HepG2 (cell line): Measurements from ENCODE around the gene APOA1. TPM values are rescaled to one million over a fixed set of nuclear protein-coding genes. Genes with fewer than 3 reads are reported as not detected.
A peak's percentile ranks its signal among the peaks of the same experiment; 100 is the strongest.

Experiments
- AHR ChIP-seq: IDR thresholded peaks from 2 replicates; pipeline ENCODE4 v1.6.1; 2018; ENCODE audit warnings: missing genetic modification reagents, missing compliant biosample characterization
- AKAP8 ChIP-seq: sonication (generic); formaldehyde crosslinking; IDR thresholded peaks from 2 replicates; pipeline ENCODE4 v1.5.1; 2020; ENCODE audit warnings: mild to moderate bottlenecking, missing genetic modification reagents
- CEBPB ChIP-seq: IDR thresholded peaks from 2 replicates; pipeline ENCODE4 v1.6.1; 2011; ENCODE audit warnings: low read depth, low read length, improper control_type of control experiment, borderline replicate concordance
- GFI1 ChIP-seq: sonication (generic); formaldehyde crosslinking; IDR thresholded peaks from 2 replicates; pipeline ENCODE4 v1.5.0; 2020; ENCODE audit warnings: missing genetic modification reagents, mild to moderate bottlenecking, borderline replicate concordance
- GTF3A ChIP-seq: sonication (generic); formaldehyde crosslinking; conservative IDR thresholded peaks from 2 replicates; pipeline ENCODE4 v1.4.0; 2020; ENCODE audit warnings: mild to moderate bottlenecking, missing genetic modification reagents
- HBP1 ChIP-seq: IDR thresholded peaks from 2 replicates; pipeline ENCODE4 v1.6.1; 2016; ENCODE audit warnings: low read depth, control low read depth
- HHEX ChIP-seq: IDR thresholded peaks from 2 replicates; pipeline ENCODE4 v1.6.1; 2016; ENCODE audit warnings: control low read depth
- HOXD1 ChIP-seq: sonication (generic); formaldehyde crosslinking; IDR thresholded peaks from 2 replicates; pipeline ENCODE4 v1.5.0; 2020; ENCODE audit warnings: missing genetic modification reagents
- MED8 ChIP-seq: sonication (generic); formaldehyde crosslinking; IDR thresholded peaks from 2 replicates; pipeline ENCODE4 v1.8.1; 2023; ENCODE audit warnings: mild to moderate bottlenecking, missing genetic modification reagents; ENCODE audit not compliant: insufficient replicate concordance
- MEF2D ChIP-seq: sonication (generic); formaldehyde crosslinking; IDR thresholded peaks from 2 replicates; pipeline ENCODE4 v1.5.1; 2020; ENCODE audit warnings: mild to moderate bottlenecking, missing genetic modification reagents
- RNF219 ChIP-seq: sonication (generic); formaldehyde crosslinking; IDR thresholded peaks from 2 replicates; pipeline ENCODE4 v1.5.0; 2020; ENCODE audit warnings: mild to moderate bottlenecking, missing genetic modification reagents
- SALL1 ChIP-seq: sonication (generic); formaldehyde crosslinking; IDR thresholded peaks from 2 replicates; pipeline ENCODE4 v1.8.0; 2022; ENCODE audit warnings: mild to moderate bottlenecking, missing genetic modification reagents
- TOE1 ChIP-seq: sonication (generic); formaldehyde crosslinking; IDR thresholded peaks from 2 replicates; pipeline ENCODE4 v1.4.0; 2020; ENCODE audit warnings: mild to moderate bottlenecking, missing genetic modification reagents
- ZBED4 ChIP-seq: sonication (generic); formaldehyde crosslinking; IDR thresholded peaks from 2 replicates; pipeline ENCODE4 v1.4.0; 2020; ENCODE audit warnings: missing genetic modification reagents, borderline replicate concordance
- ZBTB42 ChIP-seq: sonication (generic); formaldehyde crosslinking; IDR thresholded peaks from 2 replicates; pipeline ENCODE4 v1.5.0; 2020; ENCODE audit warnings: mild to moderate bottlenecking, missing genetic modification reagents
- ZNF367 ChIP-seq: sonication (generic); formaldehyde crosslinking; IDR thresholded peaks from 2 replicates; pipeline ENCODE4 v1.4.0; 2020; ENCODE audit warnings: missing genetic modification reagents, borderline replicate concordance
- ZNF550 ChIP-seq: sonication (generic); formaldehyde crosslinking; IDR thresholded peaks from 2 replicates; pipeline ENCODE4 v1.4.0; 2020; ENCODE audit warnings: mild to moderate bottlenecking, missing genetic modification reagents, borderline replicate concordance
- ZNF570 ChIP-seq: sonication (generic); formaldehyde crosslinking; IDR thresholded peaks from 2 replicates; pipeline ENCODE4 v1.4.0; 2020; ENCODE audit warnings: mild to moderate bottlenecking, missing genetic modification reagents, borderline replicate concordance
- ZNF737 ChIP-seq: sonication (generic); formaldehyde crosslinking; IDR thresholded peaks from 2 replicates; pipeline ENCODE4 v1.5.0; 2020; ENCODE audit warnings: missing genetic modification reagents, mild to moderate bottlenecking, borderline replicate concordance
- ZNF784 ChIP-seq: sonication (generic); formaldehyde crosslinking; IDR thresholded peaks from 2 replicates; pipeline ENCODE4 v1.5.1; 2020; ENCODE audit warnings: missing genetic modification reagents, mild to moderate bottlenecking, borderline replicate concordance
- polyA plus RNA-seq, 8 experiments: library from polyadenylated mRNA; depleted of rRNA in 3 of 8; stranded (reverse) in 7 of 8; unstranded in 1 of 8; fragments of >200 nt; fragmentation: Illumina TruSeq in 4 of 8; extraction: Trizol in 4 of 8; gene quantifications; 2 replicates each; pipeline versions ENCODE4 v1.2.1 to v1.2.3, GENCODE V29; 2011 to 2016; ENCODE audit warnings: low read depth in 4 of 8, missing spikeins in 1 of 8, mixed read lengths in 1 of 8; ENCODE audit not compliant: insufficient read depth in 1 of 8
- total RNA-seq, 5 experiments: library from RNA; depleted of rRNA; stranded (reverse); fragments of >200 nt; fragmentation: Illumina TruSeq; extraction: Trizol; gene quantifications; 2 replicates each; pipeline ENCODE4 v1.2.3, GENCODE V29; 2016; ENCODE audit warnings: low read depth in 1 of 5

Gene APOA1
- total and polyA plus RNA-seq, 2 of the 13 experiments (the other 11 are each of a cell fraction or from before 2014, with no cell fraction given) = 1,973 to 5,485 TPM

GRCh38 chr11:116832350-116833290 lies 4.8 kb downstream of the APOA1 start (continued):
- peak; percentile 96 for TF ChIP-seq HOXD1 (CRISPR knock-in tag)
- no peak; the same call in 1 of the 2 replicates for TF ChIP-seq GFI1 (CRISPR knock-in tag)
- no peak for TF ChIP-seq ZNF570
- TF ChIP-seq SALL1 (CRISPR knock-in tag) = peak; percentile 98
- TF ChIP-seq HBP1 (CRISPR knock-in tag) = peak; percentile 41; the same call in 1 of the 2 replicates
- TF ChIP-seq GTF3A (CRISPR knock-in tag) = no peak
- TF ChIP-seq ZNF550 (CRISPR knock-in tag) = peak; percentile 59; the same call in 1 of the 2 replicates
- TF ChIP-seq ZBTB42 (CRISPR knock-in tag) = no peak; the same call in 1 of the 2 replicates
- peak; percentile 62; the same call in 1 of the 2 replicates for TF ChIP-seq ZNF737
- peak; percentile 99 for TF ChIP-seq CEBPB
- peak; percentile 92 for TF ChIP-seq MED8 (CRISPR knock-in tag)
- TF ChIP-seq AKAP8 (CRISPR knock-in tag) = peak; percentile 90
- 0 out of 2 replicates have a peak, but pooled peaks have one; percentile 37 for TF ChIP-seq AHR
- TF ChIP-seq ZNF784 (CRISPR knock-in tag) = 0 out of 2 replicates have a peak, but pooled peaks have one; percentile 52
- TF ChIP-seq TOE1 (CRISPR knock-in tag) = 0 out of 2 replicates have a peak, but pooled peaks have one; percentile 65
- TF ChIP-seq HHEX = peak; percentile 80
- peak; percentile 94 for TF ChIP-seq ZBED4 (CRISPR knock-in tag)
- peak; percentile 70; the same call in 1 of the 2 replicates for TF ChIP-seq MEF2D
- no peak for TF ChIP-seq ZNF367 (CRISPR knock-in tag)
- TF ChIP-seq RNF219 (CRISPR knock-in tag) = no peak; the same call in 1 of the 2 replicates
